ENCODE results near the gene SVIL.

SVIL gene

DNA sequence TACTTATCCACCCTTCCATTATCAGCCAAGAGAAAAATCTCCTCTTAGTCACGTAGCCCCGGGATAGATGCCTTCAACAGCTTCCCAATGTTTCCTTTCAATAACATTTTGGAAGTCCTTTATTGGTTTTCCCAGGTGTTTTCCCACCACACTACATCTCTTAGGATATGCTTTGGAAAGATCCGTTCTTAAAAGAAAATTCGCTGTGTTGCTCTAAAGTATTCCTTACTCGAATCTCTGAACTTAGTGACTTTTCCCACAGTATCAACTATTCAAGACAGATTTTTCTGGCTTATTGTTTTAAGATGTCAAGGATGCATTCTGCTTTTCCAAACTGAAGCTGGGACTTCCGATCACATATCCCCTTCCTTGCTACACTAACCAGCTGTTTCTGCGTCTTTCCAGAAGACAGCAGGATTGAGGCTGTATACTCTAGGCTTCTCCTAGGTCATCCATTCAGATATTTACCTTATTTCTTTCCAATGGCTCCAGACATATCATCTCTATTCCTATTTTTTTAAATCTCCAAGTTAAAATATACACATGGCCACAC, 36.5 kb upstream of the SVIL start:
- CTCF ChIA-PET: no interaction called here

DNA sequence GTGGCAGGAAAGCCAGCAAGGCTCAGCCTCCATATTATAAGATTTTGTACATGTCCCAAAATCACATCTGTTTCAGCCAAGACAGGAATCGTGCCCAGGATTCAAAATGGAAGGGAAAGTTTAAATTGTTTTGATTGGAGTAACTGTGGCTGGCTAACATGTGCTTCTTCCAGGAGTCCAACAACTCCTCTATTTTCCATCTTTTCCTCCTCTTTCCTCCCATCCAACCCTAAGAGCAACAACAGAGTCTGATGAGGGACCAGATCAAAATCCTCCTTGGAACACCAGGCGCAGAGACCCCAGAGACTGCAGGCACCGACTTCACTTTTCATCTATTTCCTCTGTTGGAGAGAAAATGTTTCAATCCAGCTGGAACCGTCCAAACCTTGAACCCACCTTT, 36.0 kb upstream of the SVIL start:
- no peak overlapping the region for H3K4me3 ChIP-seq (ENCODE audit: low read depth, low read length)
- TF ChIP-seq, protein P1, sequence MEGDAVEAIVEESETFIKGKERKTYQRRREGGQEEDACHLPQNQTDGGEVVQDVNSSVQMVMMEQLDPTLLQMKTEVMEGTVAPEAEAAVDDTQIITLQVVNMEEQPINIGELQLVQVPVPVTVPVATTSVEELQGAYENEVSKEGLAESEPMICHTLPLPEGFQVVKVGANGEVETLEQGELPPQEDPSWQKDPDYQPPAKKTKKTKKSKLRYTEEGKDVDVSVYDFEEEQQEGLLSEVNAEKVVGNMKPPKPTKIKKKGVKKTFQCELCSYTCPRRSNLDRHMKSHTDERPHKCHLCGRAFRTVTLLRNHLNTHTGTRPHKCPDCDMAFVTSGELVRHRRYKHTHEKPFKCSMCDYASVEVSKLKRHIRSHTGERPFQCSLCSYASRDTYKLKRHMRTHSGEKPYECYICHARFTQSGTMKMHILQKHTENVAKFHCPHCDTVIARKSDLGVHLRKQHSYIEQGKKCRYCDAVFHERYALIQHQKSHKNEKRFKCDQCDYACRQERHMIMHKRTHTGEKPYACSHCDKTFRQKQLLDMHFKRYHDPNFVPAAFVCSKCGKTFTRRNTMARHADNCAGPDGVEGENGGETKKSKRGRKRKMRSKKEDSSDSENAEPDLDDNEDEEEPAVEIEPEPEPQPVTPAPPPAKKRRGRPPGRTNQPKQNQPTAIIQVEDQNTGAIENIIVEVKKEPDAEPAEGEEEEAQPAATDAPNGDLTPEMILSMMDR (IDR thresholded peaks at IDR 0.05; ENCODE audit: insufficient read depth, low read length, missing control alignments): no peak
- CTCF ChIA-PET: interaction anchor here (1.3 kb wide), 1 partner anchor 13 kb away, joined by 3 read pairs; no protein-coding TSS in a partner anchor
- DNase-seq (ENCODE audit: low read depth, low spot score): no peak
- POLR2A ChIA-PET: no interaction called here

More for the DNA sequence above, 36.5 kb upstream of the SVIL start:
- TF ChIP-seq, protein P1 (IDR thresholded peaks at IDR 0.05; ENCODE audit: insufficient read depth, low read length, missing control alignments): no peak
- POLR2A ChIA-PET: no interaction called here
- no peak for DNase-seq (ENCODE audit: low read depth, low spot score)
- no peak overlapping the region for H3K4me3 ChIP-seq (ENCODE audit: low read depth, low read length)

DNA sequence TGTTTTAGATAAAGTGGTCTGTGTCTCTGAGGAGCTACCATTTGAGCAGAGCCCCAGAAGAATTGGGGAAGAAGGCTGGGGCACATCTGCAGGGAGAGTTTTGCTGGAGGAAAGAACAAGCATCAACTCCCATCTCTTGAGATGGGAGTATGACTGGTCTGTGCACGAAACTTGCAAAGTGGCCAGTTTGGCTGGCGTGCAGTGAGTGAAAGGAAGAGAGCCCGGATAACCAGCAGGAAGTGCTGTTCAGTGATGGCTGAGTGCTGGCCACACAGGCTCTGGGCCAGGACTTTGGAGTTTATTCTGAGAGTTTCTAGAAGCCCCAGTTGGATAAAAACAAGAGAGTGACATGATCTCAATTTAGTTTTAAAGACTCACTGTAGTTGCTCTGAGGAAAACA, 34.4 kb upstream of the SVIL start:
- no peak overlapping the region for H3K4me3 ChIP-seq (ENCODE audit: low read depth, low read length)
- DNase-seq (ENCODE audit: low read depth, low spot score): no peak
- TF ChIP-seq, protein P1 (IDR thresholded peaks at IDR 0.05; ENCODE audit: insufficient read depth, low read length, missing control alignments): no peak
- CTCF ChIA-PET: no interaction called here
- POLR2A ChIA-PET: no interaction called here

DNA sequence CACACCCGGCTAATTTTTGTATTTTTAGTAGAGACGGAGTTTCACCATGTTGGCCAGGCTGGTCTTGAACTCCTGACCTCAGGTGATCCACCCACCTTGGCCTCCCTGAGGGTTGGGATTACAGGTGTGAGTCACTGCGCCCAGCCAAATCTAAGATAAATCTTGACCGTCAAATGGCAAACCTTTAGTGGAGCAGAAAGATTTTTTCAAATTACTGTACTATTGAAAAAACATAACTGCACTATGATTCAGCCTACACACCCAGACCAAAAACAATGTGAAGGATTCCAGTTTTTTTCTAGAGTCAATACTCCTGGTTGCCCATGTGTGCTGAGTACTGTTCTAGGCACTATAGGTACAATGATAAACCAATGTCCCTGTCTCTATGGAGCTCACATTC, 33.9 kb upstream of the SVIL start:
- H3K4me3 ChIP-seq (ENCODE audit: low read depth, low read length): no peak overlapping the region
- TF ChIP-seq, protein P1 (IDR thresholded peaks at IDR 0.05; ENCODE audit: insufficient read depth, low read length, missing control alignments): no peak
- no peak for DNase-seq (ENCODE audit: low read depth, low spot score)
- CTCF ChIA-PET: interaction anchor here (1.2 to 1.4 kb wide), 2 partner anchors 11 to 66 kb away, joined by 3 to 4 read pairs; no protein-coding TSS in a partner anchor
- POLR2A ChIA-PET: interaction anchor here (0.6 kb wide), 1 partner anchor 11 kb away, joined by 3 read pairs; no protein-coding TSS in a partner anchor

DNA sequence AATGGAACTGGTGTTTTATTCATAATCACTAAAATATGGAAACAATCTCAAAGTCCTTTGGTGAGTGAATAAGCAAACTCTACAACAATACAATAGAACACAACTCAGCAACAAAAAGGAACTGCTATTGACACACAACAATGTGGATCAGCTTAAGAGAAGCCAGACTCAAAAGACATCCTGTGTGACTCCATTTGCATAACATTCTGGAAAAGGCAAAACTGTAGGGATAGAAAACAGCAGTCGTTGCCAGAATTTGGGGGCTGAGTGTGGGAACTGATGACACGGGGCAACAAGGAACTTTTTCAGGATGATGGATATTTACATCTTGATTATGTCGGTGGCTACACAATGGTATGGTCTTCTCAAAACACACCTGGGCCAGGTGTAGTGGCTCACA, 32.4 kb upstream of the SVIL start:
- POLR2A ChIA-PET: no interaction called here
- CTCF ChIA-PET: interaction anchor here (0.8 to 1.0 kb wide), 2 partner anchors 24 to 66 kb away, joined by 3 to 4 read pairs; no protein-coding TSS in a partner anchor
- TF ChIP-seq, protein P1 (IDR thresholded peaks at IDR 0.05; ENCODE audit: insufficient read depth, low read length, missing control alignments): no peak
- H3K4me3 ChIP-seq (ENCODE audit: low read depth, low read length): no peak overlapping the region
- DNase-seq (ENCODE audit: low read depth, low spot score): no peak

DNA sequence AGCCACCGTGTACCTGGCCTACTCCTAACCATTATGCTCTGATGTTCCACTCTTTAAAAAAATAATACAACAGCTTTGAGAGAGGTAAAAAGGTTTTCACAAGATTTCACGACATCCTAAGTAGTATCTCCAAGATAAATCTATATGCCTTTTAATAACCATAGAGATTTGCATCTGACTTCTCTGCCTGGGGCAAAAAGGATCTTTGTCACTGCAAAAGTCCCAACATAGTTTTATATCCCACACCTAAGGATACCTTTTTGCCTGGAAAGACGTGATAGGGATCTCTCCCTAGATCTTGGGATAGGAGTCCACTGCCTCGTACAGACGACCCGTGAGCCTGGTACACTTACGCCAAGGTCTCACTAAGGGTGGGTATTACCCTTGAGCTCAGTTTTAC, 31.4 kb upstream of the SVIL start:
- TF ChIP-seq, protein P1 (IDR thresholded peaks at IDR 0.05; ENCODE audit: insufficient read depth, low read length, missing control alignments): no peak
- ChIA-PET POLR2A (no interaction called here), CTCF (interaction anchor here (1.0 kb wide), 1 partner anchor 23 kb away, joined by 4 read pairs; no protein-coding TSS in a partner anchor)
- no peak overlapping the region for H3K4me3 ChIP-seq (ENCODE audit: low read depth, low read length)
- no peak for DNase-seq (ENCODE audit: low read depth, low spot score)

Data from AG04449 (cell line).